HG03045 (cell line): ENCODE measurements around the gene MRGPRX2.

Experiments used
- ATAC-seq: cut with Tn5 transposase; IDR thresholded peaks from one replicate; pipeline ENCODE4 v1.9.1; 2021; ENCODE audit warnings: mild to moderate bottlenecking, moderate library complexity; ENCODE audit not compliant: unreplicated experiment

MRGPRX2 gene

GRCh38 chr11:19076744-19077589 is 16.4 kb upstream of the MRGPRX2 start:
- ATAC-seq = peak; percentile 72

GRCh38 chr11:19075636-19076035 is 15.1 kb upstream of the MRGPRX2 start:
- ATAC-seq = no peak

- no peak for ATAC-seq
These were observed 13.2 kb upstream of the MRGPRX2 start for GRCh38 chr11:19073454-19074415.

GRCh38 chr11:19072464-19072863 is 11.9 kb upstream of the MRGPRX2 start:
- no peak for ATAC-seq

- peak; percentile 92 for ATAC-seq
These were observed 10.7 kb upstream of the MRGPRX2 start for GRCh38 chr11:19071255-19071654.

- no peak for ATAC-seq
These were observed 684 bp downstream of the MRGPRX2 start for GRCh38 chr11:19059833-19060232.

GRCh38 chr11:19055905-19056304 is 4.6 kb downstream of the MRGPRX2 start:
- ATAC-seq = no peak

GRCh38 chr11:19055016-19055415 is 5.5 kb downstream of the MRGPRX2 start:
- no peak for ATAC-seq

- no peak for ATAC-seq
These were observed 6.6 kb downstream of the MRGPRX2 start for GRCh38 chr11:19053909-19054308.

GRCh38 chr11:19050281-19050680 is 10.2 kb downstream of the MRGPRX2 start:
- ATAC-seq = no peak

- no peak for ATAC-seq
These were observed 11.2 kb downstream of the MRGPRX2 start for GRCh38 chr11:19049351-19049750.

GRCh38 chr11:19040051-19040450 is 20.5 kb downstream of the MRGPRX2 start:
- ATAC-seq = no peak

- no peak for ATAC-seq
These were observed 21.1 kb downstream of the MRGPRX2 start for GRCh38 chr11:19039409-19039808.

GRCh38 chr11:19032990-19033389 is 27.5 kb downstream of the MRGPRX2 start:
- no peak for ATAC-seq

GRCh38 chr11:19027829-19028595 is 32.5 kb downstream of the MRGPRX2 start:
- no peak for ATAC-seq

GRCh38 chr11:19026862-19027261 is 33.7 kb downstream of the MRGPRX2 start:
- no peak for ATAC-seq

GRCh38 chr11:19025481-19026406 is 34.8 kb downstream of the MRGPRX2 start:
- ATAC-seq = no peak

GRCh38 chr11:19020831-19021230 is 39.7 kb downstream of the MRGPRX2 start:
- no peak for ATAC-seq

GRCh38 chr11:19018901-19019300 is 41.6 kb downstream of the MRGPRX2 start:
- no peak for ATAC-seq
